ENCODE data around the gene NMRAL1. TPM values are rescaled to one million over a fixed set of nuclear protein-coding genes. Genes with fewer than 3 reads are reported as not detected.
A peak's percentile ranks its signal among the peaks of the same experiment; 100 is the strongest.

NMRAL1 gene
- total RNA-seq, 1 experiment from 2014 or later: 2.2 TPM

- H3K36me3 ChIP-seq: peaks cover 23% of the 10 kb centered on the region
Measured at GRCh38 chr16:4433228-4433627, 41.2 kb downstream of the NMRAL1 start.

GRCh38 chr16:4431023-4431422, 43.4 kb downstream of the NMRAL1 start:
- H3K36me3 ChIP-seq: peaks cover 11% of the 10 kb centered on the region

More at GRCh38 chr16:4433228-4433627, 41.2 kb downstream of the NMRAL1 start:
- H3K27me3 ChIP-seq: no peaks in the 10 kb centered on the region
- DNase-seq: no peak
- H3K4me1 ChIP-seq: no peaks in the 10 kb centered on the region
- H3K9me3 ChIP-seq (replicated peaks): no peaks in the 10 kb centered on the region
- H3K4me3 ChIP-seq: no peak overlapping the region
- H3K27ac ChIP-seq: no peak overlapping the region

GRCh38 chr16:4428500-4428899, 45.9 kb downstream of the NMRAL1 start:
- Histone ChIP-seq H3K4me1 (peaks cover 3% of the 10 kb centered on the region; the same call in 1 of the 2 replicates), H3K27ac (no peak overlapping the region), H3K9me3 (replicated peaks) (no peaks in the 10 kb centered on the region), H3K36me3 (peaks cover 5% of the 10 kb centered on the region; the same call in 1 of the 2 replicates), H3K27me3 (no peaks in the 10 kb centered on the region), H3K4me3 (no peak overlapping the region)
- DNase-seq: no peak

More at GRCh38 chr16:4431023-4431422, 43.4 kb downstream of the NMRAL1 start:
- H3K9me3 ChIP-seq (replicated peaks): no peaks in the 10 kb centered on the region
- no peak overlapping the region for H3K27ac ChIP-seq
- H3K4me3 ChIP-seq: no peak overlapping the region
- H3K27me3 ChIP-seq: no peaks in the 10 kb centered on the region
- no peak for DNase-seq
- no peaks in the 10 kb centered on the region for H3K4me1 ChIP-seq

- Histone ChIP-seq H3K27me3 (no peaks in the 10 kb centered on the region), H3K4me3 (peak overlapping the region; percentile 85), H3K27ac (no peak overlapping the region; the same call in 1 of the 2 replicates), H3K9me3 (replicated peaks) (no peaks in the 10 kb centered on the region), H3K4me1 (peaks cover 3% of the 10 kb centered on the region; the same call in 1 of the 2 replicates), H3K36me3 (peaks cover 5% of the 10 kb centered on the region; the same call in 1 of the 2 replicates)
- DNase-seq: no peak
Measured at GRCh38 chr16:4426722-4427372, 47.6 kb downstream of the NMRAL1 start.

- Histone ChIP-seq H3K27ac (peak overlapping the region; percentile 96), H3K27me3 (no peaks in the 10 kb centered on the region), H3K4me1 (peaks cover 3% of the 10 kb centered on the region; the same call in 1 of the 2 replicates), H3K36me3 (peaks cover 3% of the 10 kb centered on the region; the same call in 1 of the 2 replicates), H3K4me3 (peak overlapping the region; percentile 85), H3K9me3 (replicated peaks) (no peaks in the 10 kb centered on the region)
- DNase-seq: no peak
Measured at GRCh38 chr16:4426021-4426684, 48.3 kb downstream of the NMRAL1 start.

GRCh38 chr16:4425378-4426020, 48.9 kb downstream of the NMRAL1 start, which contains the start of gene DNAJA3:
DNAJA3 (plus strand) TSS chr16:4425868; CDS start chr16:4425882, 14 bp downstream.
- no peaks in the 10 kb centered on the region for H3K27me3 ChIP-seq
- peak within 1 kb of the TSS; percentile 85 for H3K4me3 ChIP-seq
- H3K27ac ChIP-seq: peak within 1 kb of the TSS; percentile 96
- DNase-seq: peak; percentile 90 to 94
- H3K36me3 ChIP-seq: peaks cover 3% of the 10 kb centered on the region; the same call in 1 of the 2 replicates
- H3K9me3 ChIP-seq (replicated peaks): no peaks in the 10 kb centered on the region
- peaks cover 3% of the 10 kb centered on the region; the same call in 1 of the 2 replicates for H3K4me1 ChIP-seq

GRCh38 chr16:4420505-4421105, 53.8 kb downstream of the NMRAL1 start:
- no peaks in the 10 kb centered on the region for H3K36me3 ChIP-seq
- peaks cover 3% of the 10 kb centered on the region; the same call in 1 of the 2 replicates for H3K4me1 ChIP-seq
- no peaks in the 10 kb centered on the region for H3K9me3 ChIP-seq (replicated peaks)
- H3K27ac ChIP-seq: no peak overlapping the region
- no peaks in the 10 kb centered on the region for H3K27me3 ChIP-seq
- H3K4me3 ChIP-seq: no peak overlapping the region
- DNase-seq: no peak

- no peak for DNase-seq
- H3K27me3 ChIP-seq: no peaks in the 10 kb centered on the region
Measured at GRCh38 chr16:4419402-4419959, 54.9 kb downstream of the NMRAL1 start.

GRCh38 chr16:4416200-4417032, 58.0 kb downstream of the NMRAL1 start, which contains the start of gene CORO7:
CORO7 (minus strand) TSS chr16:4416596; CDS start chr16:4416518, 78 bp downstream.
- Histone ChIP-seq H3K9me3 (replicated peaks) (no peaks in the 10 kb centered on the region), H3K27me3 (no peaks in the 10 kb centered on the region), H3K4me3 (peak within 1 kb of the TSS; percentile 90), H3K4me1 (peaks cover 33% of the 10 kb centered on the region), H3K36me3 (no peaks in the 10 kb centered on the region), H3K27ac (peak within 1 kb of the TSS; percentile 79)
- DNase-seq: peak; percentile 95 to 96

More at GRCh38 chr16:4419402-4419959, 54.9 kb downstream of the NMRAL1 start:
- H3K4me1 ChIP-seq: peaks cover 9% of the 10 kb centered on the region; the same call in 1 of the 2 replicates
- no peaks in the 10 kb centered on the region for H3K36me3 ChIP-seq
- no peak overlapping the region for H3K27ac ChIP-seq
- no peak overlapping the region for H3K4me3 ChIP-seq
- H3K9me3 ChIP-seq (replicated peaks): no peaks in the 10 kb centered on the region

GRCh38 chr16:4415538-4416199, 58.8 kb downstream of the NMRAL1 start:
- H3K27ac ChIP-seq: peak overlapping the region; percentile 79
- DNase-seq: peak in 1 of 2 experiments; percentile 31
- peak overlapping the region; percentile 90 for H3K4me3 ChIP-seq
- H3K36me3 ChIP-seq: no peaks in the 10 kb centered on the region
- no peaks in the 10 kb centered on the region for H3K9me3 ChIP-seq (replicated peaks)
- peaks cover 39% of the 10 kb centered on the region for H3K4me1 ChIP-seq
- H3K27me3 ChIP-seq: no peaks in the 10 kb centered on the region

- peak; percentile 53 to 71 for DNase-seq
- H3K27me3 ChIP-seq: no peaks in the 10 kb centered on the region
Measured at GRCh38 chr16:4414187-4414917, 60.1 kb downstream of the NMRAL1 start.

GRCh38 chr16:4412854-4413253, 61.6 kb downstream of the NMRAL1 start:
- H3K4me3 ChIP-seq: no peak overlapping the region
- no peaks in the 10 kb centered on the region for H3K36me3 ChIP-seq
- no peaks in the 10 kb centered on the region for H3K9me3 ChIP-seq (replicated peaks)
- no peak overlapping the region; the same call in 1 of the 2 replicates for H3K27ac ChIP-seq
- peak in 1 of 2 experiments; percentile 57 for DNase-seq
- peaks cover 61% of the 10 kb centered on the region for H3K4me1 ChIP-seq
- no peaks in the 10 kb centered on the region for H3K27me3 ChIP-seq

More at GRCh38 chr16:4414187-4414917, 60.1 kb downstream of the NMRAL1 start:
- Histone ChIP-seq H3K9me3 (replicated peaks) (no peaks in the 10 kb centered on the region), H3K27ac (peak overlapping the region; percentile 79; the same call in 1 of the 2 replicates), H3K36me3 (no peaks in the 10 kb centered on the region), H3K4me3 (peak overlapping the region; percentile 90; the same call in 1 of the 2 replicates), H3K4me1 (peaks cover 51% of the 10 kb centered on the region)
